Lung (tissue), 12 donors: ENCODE measurements around the gene PITPNM1. TPM values are rescaled to one million over a fixed set of nuclear protein-coding genes. Genes with fewer than 3 reads are reported as not detected.

Experiments used
- ATAC-seq: fragments of 200-7000 bp; cut with Tn5 transposase; one replicate; pipeline ENCODE4 v1.9.1; 2020; ENCODE audit warnings: moderate number of reproducible peaks; ENCODE audit not compliant: insufficient read depth, low FRiP score
- DNase-seq, 3 donors: peaks; one replicate each; pipeline ENCODE4 v3.0.0-alpha.2; 2013 to 2017
- H3K27ac ChIP-seq, 2 donors: one replicate each; pipeline ENCODE4 v1.5.1; 2013; ENCODE audit warnings: mild to moderate bottlenecking in 2 of 2, moderate library complexity in 2 of 2, control low read depth in 1 of 2, inconsistent platforms in 1 of 2, low read depth in 1 of 2, low read length in 1 of 2
- H3K27me3 ChIP-seq, 3 donors: one replicate each; pipeline ENCODE4 v1.5.1; 2013; ENCODE audit warnings: low read length in 2 of 3; ENCODE audit not compliant: control insufficient read depth in 3 of 3, insufficient read depth in 3 of 3
- H3K36me3 ChIP-seq, 4 donors: one replicate each; pipeline ENCODE4 v1.5.1; 2013; ENCODE audit warnings: low read length in 4 of 4, mild to moderate bottlenecking in 1 of 4, moderate library complexity in 1 of 4; ENCODE audit not compliant: control insufficient read depth in 4 of 4, insufficient read depth in 4 of 4
- H3K4me1 ChIP-seq, 5 donors: one replicate each; pipeline ENCODE4 v1.5.1; 2013; ENCODE audit warnings: low read length in 5 of 5, mild to moderate bottlenecking in 2 of 5, moderate library complexity in 1 of 5; ENCODE audit not compliant: control insufficient read depth in 5 of 5, insufficient read depth in 5 of 5
- H3K4me3 ChIP-seq: one replicate; pipeline ENCODE4 v1.5.1; 2013; ENCODE audit warnings: mild to moderate bottlenecking, control low read depth, moderate library complexity
- H3K9ac ChIP-seq, 2 donors: one replicate each; pipeline ENCODE4 v1.5.1; 2013; ENCODE audit warnings: low read length in 2 of 2, control low read depth in 1 of 2; ENCODE audit not compliant: insufficient read depth in 1 of 2
- H3K9me3 ChIP-seq, 4 donors: one replicate each; pipeline ENCODE4 v1.5.1; 2013; ENCODE audit warnings: low read length in 3 of 4, mild to moderate bottlenecking in 1 of 4, moderate library complexity in 1 of 4; ENCODE audit not compliant: control insufficient read depth in 4 of 4, insufficient read depth in 3 of 4
- WGBS, 2 donors: extraction: QIAGEN DNeasy Blood & Tissue Kit; methylation state at CpG; one replicate each; pipeline ENCODE4 v1.1.7; 2013; 5-methylcytosine and 5-hydroxymethylcytosine counted together
- polyA plus RNA-seq, 2 donors: library from polyadenylated mRNA; stranded (reverse); fragments of 200-250 nt; gene quantifications; one replicate each; pipeline ENCODE4 v1.2.1, GENCODE V29; 2013
- total RNA-seq, 2 donors: library from RNA; depleted of rRNA in 1 of 2; stranded (reverse); fragments of >200 nt in 1 of 2; gene quantifications; one replicate each; pipeline ENCODE4 v1.2.1, GENCODE V29; 2014 to 2021
- TF ChIP-seq, protein P1 (sequence below): IDR thresholded peaks from 2 replicates; pipeline ENCODE4 v1.5.1; 2012; ENCODE audit warnings: mild to moderate bottlenecking; ENCODE audit errors: control extremely low read depth, extremely low read depth
- donor health status: control.
- donor health status: control.
- donor health status: Bipolar disorder and iron deficiency.
- donor health status: healthy.
- donor health status: DM: yes; HTN: yes; CAD: no.

PITPNM1 gene
- total and polyA plus RNA-seq, 4 donors = 23.2 to 67.3 (median 36.3) TPM

DNA sequence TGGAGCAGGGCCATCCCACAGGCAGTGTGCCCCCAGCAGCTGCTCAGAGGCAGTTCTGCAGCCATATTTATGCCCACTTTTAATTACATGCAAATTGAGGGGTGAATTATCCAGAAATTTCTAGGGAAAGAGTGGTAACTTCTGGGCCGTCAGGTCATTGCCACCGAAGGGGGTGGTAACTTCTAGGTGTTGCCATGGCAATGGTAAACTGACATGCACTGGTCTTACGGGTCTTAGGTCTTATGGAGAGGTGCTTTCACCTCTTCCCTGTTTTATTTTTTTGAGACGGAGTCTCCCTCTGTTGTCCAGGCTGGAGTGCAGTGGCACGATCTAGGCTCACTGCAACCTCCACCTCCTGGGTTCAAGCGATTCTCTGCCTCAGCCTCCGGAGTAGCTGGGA, 32.3 kb downstream of the PITPNM1 start:
- no peak for DNase-seq
- Histone ChIP-seq H3K27ac (no peak overlapping the region), H3K4me1 (peaks cover 0 to 10% (median 3%) of the 10 kb centered on the region in 5 donors), H3K9me3 (peaks cover 0 to 3% (median 0%) of the 10 kb centered on the region in 4 donors), H3K9ac (no peak overlapping the region), H3K4me3 (no peak overlapping the region), H3K36me3 (no peaks in the 10 kb centered on the region), H3K27me3 (no peaks in the 10 kb centered on the region)
- TF ChIP-seq, protein P1, sequence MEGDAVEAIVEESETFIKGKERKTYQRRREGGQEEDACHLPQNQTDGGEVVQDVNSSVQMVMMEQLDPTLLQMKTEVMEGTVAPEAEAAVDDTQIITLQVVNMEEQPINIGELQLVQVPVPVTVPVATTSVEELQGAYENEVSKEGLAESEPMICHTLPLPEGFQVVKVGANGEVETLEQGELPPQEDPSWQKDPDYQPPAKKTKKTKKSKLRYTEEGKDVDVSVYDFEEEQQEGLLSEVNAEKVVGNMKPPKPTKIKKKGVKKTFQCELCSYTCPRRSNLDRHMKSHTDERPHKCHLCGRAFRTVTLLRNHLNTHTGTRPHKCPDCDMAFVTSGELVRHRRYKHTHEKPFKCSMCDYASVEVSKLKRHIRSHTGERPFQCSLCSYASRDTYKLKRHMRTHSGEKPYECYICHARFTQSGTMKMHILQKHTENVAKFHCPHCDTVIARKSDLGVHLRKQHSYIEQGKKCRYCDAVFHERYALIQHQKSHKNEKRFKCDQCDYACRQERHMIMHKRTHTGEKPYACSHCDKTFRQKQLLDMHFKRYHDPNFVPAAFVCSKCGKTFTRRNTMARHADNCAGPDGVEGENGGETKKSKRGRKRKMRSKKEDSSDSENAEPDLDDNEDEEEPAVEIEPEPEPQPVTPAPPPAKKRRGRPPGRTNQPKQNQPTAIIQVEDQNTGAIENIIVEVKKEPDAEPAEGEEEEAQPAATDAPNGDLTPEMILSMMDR = no peak
- ATAC-seq = no peak
- 75 to 85% methylated on average over 7 of the region's 7 CpGs for WGBS, 2 donors

DNA sequence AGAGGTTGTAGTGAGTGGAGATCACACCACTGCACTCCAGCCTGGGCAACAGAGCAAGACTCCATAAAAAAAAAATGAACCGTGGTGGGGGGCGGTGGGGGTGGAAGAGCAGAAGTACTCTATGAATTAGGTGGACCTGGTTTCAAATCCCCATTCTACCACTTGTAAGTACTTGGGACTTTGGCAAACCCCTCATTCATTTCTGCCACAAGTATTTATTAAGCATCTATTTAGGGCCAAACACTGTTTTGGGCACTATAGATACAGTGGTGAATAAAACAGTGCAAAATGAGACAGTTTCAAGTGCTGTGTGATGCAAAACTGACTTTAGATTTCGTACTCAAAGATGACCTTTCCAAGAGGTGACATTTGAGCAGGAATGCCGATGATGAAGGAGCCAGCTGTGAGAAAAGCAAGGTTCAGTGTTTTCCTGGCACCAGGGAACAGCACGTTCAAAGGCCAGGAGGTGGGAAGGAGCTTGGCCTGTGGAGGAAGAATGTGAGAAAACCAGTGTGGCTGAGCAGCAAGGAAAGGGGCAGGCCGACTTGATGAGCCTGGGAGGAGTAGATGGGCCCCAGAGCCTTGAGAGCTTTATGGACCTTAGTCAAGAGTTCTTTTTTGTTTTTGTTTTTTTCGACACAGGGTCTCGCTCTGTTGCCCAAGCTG, 34.7 kb downstream of the PITPNM1 start:
- H3K4me3 ChIP-seq = no peak overlapping the region
- DNase-seq (no peak), ATAC-seq (no peak)
- H3K27me3 ChIP-seq = no peaks in the 10 kb centered on the region
- no peaks in the 10 kb centered on the region for H3K36me3 ChIP-seq
- H3K9me3 ChIP-seq = no peaks in the 10 kb centered on the region
- no peak overlapping the region for H3K9ac ChIP-seq
- TF ChIP-seq, protein P1 = no peak
- no peak overlapping the region for H3K27ac ChIP-seq
- WGBS, 2 donors = 84 to 86% methylated on average over 8 of the region's 8 CpGs
- peaks cover 0 to 15% (median 4%) of the 10 kb centered on the region in 5 donors for H3K4me1 ChIP-seq

DNA sequence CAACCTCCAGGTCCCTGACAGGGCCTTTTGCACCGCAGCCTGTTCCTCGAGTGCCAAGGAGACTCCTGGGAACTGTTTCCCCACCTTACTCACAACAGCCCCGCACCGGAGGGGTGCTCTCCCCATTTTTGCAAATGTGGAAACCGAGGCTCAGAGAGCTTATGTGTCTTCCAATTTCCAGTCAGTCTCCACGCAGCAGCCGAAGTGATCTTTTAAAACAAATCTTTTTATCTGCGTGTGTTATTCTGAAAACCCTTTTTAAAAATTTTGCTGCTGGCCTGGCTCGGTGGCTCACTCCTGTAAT, 35.7 kb downstream of the PITPNM1 start:
- WGBS, 2 donors = 13 to 19% methylated on average over 9 of the region's 9 CpGs
- ATAC-seq = no peak

More for the DNA sequence above, 35.7 kb downstream of the PITPNM1 start:
- H3K9me3 ChIP-seq = no peaks in the 10 kb centered on the region
- DNase-seq = no peak
- H3K27ac ChIP-seq = peak overlapping the region; percentile 94 to 95
- no peaks in the 10 kb centered on the region for H3K27me3 ChIP-seq
- TF ChIP-seq, protein P1 = no peak
- no peaks in the 10 kb centered on the region for H3K36me3 ChIP-seq
- H3K9ac ChIP-seq = peak overlapping the region in 1 of 2 donors; percentile 81
- peak overlapping the region; percentile 61 for H3K4me3 ChIP-seq
- H3K4me1 ChIP-seq = peaks cover 0 to 15% (median 4%) of the 10 kb centered on the region in 5 donors
